HG02678 (cell line): ENCODE measurements around the gene BAHD1.

ENCODE experiments used
- ATAC-seq: cut with Tn5 transposase; IDR thresholded peaks from one replicate; pipeline ENCODE4 v1.9.1; 2021; ENCODE audit warnings: mild to moderate bottlenecking, moderate library complexity; ENCODE audit not compliant: unreplicated experiment

BAHD1 gene

DNA sequence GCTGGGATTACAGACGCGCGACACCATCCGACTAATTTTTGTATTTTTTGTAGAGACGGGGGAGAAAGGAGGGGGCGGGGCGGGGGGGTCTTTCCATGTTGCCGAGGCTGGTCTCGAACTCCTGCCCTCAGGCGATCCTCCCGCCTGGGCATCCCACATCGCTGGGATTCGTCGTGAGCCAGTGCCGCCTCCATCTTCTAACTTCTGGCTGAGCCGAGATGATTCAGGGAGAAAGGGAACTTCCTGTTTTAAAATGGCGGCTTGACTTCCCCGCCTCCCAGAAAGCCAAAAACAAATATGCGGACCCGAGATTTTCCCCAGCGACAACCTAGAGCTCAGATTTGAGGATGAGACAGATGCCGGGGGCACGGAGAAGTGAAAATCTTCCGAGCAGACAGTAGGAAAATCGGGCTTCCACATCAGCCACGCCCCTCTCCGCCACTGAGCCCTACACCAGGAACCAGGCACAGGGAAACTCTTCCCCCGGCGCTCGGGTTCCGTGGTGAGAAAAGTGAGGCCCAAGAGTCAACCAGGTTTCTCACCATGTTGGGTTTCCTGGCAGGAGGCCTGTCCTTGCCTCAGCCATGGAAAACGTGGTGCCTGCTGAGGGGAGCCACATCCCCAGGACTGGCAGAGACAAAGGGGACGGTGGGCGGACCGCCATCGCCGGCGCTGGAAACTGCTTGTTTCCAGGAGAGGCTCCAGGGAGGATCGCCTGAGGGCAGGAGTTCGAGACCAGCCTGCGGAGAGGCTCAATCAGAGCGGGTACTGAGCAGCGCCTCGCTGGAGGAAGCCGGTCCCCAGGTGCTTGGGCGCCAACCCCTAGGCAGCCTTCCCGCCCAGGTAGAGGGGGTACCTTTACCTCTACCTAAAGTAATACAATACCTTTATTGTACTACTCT lies 48.8 kb downstream of the BAHD1 start:
- no peak for ATAC-seq

DNA sequence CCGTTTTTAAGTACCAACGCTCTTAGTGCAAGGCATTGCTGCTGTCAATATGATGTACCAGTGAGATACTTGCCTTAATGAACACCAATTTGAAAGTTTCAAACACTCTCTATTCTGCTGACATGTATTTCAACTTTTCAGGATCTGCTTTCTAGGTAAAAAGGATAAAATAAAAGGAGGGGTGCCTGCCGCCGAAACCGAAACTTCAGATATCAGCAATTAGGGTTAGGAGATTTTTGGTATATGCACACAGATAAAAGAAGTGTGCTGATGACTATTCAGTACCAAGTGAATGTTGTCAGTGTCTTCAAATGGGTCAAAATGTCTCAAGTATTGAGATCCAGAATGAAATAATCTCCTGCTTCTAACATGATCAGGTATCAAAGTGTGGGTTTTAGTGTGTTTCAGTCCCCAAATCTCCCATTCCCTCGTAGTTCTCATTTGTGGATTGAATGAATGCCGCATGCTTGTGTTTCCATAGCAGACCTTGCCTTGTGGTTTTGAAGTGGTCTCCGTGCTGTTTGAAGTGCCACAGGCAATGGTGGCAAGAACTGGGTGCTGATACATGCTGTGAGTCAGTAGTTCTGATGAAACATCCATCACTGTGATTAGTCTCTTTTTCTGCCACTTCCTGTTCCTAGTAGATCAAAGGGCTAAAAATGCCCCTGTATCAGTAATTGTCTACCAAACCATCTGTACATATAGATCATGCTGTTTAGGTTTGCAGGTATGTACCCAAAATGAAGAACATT lies 52.5 kb downstream of the BAHD1 start:
- no peak for ATAC-seq

DNA sequence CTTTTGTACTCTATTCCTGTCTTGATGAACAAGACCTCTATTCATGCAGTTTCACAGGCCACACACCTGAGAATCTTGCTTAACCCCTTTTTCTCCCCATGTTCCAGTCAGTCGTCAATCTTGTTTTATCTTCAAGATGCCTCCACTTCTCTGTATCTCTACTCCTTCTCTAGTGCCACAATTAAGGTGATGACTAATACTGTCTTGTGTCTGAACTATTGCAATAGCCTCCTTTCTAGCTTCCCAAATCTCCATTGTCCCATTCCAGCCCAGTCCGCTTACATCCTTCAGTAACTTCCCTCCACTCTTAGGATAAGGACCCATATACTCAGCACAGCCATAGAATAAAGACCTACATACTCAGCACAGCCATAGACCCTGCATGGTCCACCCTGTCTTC lies 54.8 kb downstream of the BAHD1 start:
- ATAC-seq, result no peak

DNA sequence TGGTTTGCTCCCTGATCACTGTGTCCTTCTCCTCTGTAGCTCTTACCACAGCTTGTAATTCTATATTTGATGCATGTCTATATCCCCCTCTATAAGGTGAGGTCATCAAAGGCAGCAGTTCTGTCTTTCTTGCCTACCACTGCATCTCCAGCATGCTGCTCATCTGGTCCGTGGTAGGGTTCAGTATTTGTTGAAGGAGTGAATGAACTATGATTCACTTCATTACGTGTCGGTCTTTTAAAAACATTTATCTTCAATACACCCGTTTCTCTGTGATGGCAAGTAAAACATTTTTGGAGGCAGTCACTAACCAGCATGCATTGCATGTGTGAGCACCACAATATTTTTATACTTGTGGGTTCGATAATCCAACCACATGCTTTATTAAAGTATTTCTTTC lies 57.7 kb downstream of the BAHD1 start:
- ATAC-seq, result no peak

DNA sequence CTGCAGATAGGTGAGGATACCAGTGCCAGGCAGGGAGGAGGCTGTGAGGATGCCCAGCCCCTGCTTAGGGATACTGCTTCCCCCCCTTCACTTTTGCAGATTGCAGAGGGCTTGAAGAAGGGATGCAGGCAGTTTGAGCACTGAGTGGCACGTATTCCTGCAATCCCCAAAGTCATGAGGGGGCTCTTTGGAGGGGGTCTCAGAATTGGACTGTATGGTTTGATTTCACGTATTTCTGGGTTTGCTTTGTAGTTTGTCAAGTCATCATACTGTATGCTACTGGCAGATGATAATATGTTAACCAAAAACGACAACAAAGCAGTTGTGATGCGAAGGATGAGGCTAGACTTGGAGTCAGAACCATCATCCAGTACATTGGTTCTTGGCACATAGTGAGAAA lies 58.1 kb downstream of the BAHD1 start:
- no peak for ATAC-seq

DNA sequence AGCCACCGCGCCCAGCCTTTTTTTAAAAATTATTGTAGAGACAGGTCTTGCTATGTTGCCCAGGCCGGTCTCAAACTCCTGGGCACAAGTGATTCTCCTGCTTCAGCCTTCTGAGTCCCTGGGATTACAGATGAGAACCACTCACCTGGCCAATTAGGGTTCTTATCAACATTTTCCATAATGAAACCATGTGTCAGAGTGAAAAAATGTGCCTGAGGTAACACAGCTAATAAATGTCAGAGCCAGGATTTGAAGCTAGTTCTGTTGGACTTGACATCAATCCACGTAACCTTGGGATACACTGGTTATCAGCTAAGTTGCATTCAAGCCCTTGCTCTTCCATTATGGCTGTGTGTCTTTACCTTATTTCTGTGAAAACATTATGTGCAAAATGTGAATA lies 59.2 kb downstream of the BAHD1 start:
- ATAC-seq, result no peak

DNA sequence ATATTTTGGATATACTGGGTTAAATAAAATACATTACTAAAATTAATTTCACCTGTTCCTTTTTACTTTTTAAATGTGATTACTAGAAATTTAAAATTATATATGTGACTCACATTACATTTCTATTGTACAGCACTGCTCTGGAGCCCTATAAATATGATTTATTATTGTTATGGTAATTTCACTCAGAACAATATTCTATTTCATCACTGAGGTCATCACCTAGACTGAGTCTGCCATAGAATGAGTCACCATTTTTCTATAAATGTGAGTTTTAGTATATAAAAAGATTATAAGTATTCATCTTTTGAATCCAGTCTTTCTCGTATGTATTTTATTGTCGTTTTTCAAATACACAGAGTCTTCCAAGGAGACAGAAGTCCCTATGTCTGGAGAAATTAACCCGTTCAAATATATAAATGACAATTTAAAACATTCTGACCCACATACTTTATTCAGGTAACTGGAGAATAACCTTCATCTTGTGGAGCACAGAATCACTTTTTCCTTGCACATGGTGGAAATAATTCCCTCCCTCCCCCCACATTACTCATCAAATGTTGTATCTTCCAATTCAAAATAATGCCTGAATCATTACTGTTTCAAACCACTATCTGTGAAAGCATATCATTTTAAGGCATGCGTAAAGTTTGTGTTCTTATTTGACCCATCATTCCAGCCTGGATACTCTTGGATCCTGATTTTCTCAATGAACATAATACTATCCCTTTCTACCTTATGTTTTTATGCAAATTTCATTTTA lies 60.0 kb downstream of the BAHD1 start:
- no peak for ATAC-seq

DNA sequence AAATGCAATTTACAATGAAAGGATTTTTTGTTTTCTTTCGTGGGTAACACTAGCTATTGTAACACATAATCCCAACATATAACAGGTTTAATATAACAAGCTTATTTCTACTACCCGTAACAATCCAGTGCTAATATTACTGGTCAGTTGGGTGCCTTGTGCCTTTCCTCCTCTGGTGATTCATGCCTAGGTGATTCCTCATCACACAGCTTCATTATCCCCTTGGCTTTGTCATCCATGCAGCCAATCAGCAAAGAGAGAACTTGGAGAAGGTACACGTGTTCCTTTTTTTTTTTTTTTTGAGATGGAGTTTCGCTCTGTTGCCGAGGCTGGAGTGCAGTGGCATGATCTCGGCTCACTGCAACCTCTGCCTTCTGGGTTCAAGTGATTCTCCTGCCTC lies 60.7 kb downstream of the BAHD1 start:
- ATAC-seq, result no peak

DNA sequence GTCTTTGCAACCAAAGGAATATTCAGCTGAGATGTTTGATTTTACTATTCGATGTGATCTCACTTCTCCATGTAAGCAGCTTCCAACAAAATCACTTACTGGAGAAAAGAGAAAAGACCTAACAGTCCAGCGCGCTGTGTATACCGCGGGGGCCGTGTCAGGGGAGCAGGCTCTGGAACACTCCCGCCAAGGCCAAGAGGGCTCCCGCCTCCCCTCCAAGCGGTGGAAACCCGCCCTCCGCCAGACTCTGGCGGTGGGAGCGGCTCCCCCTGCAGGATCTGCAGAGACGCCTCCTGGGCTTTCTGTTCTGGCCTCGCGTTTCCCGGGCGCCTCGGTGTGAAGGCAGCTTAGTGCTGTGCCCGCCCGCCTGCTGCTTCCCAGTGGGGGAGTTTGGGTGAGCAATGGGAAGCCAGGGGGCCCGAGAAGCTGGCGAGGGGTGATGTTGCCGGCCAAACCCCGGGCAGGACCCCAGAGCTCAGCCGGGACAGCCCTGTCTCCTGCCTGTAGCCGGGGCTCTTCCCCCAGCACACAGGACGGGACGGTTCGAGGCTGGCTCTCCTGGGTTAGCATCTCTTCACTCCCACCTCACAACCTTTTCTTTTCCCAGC lies 66.3 kb downstream of the BAHD1 start:
- ATAC-seq, result peak; percentile 54

DNA sequence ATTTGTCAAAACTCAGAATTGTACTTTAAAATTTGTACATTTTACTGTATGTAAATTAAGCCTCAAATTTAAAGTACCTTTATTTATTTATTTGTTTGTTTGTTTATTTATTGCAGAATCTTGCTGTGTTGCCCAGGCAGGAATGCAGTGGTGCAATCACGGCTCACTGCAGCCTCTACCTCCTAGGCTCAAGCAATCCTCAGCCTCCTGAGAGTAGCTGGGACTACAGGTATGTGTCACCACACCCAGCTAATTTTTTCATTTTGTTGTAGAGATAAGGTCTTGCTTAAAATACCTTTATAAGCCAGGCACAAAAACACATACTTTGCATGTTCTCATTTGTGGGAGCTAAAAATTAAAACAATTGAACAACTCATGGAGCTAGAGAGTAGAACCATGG lies 67.5 kb downstream of the BAHD1 start:
- ATAC-seq, result no peak

DNA sequence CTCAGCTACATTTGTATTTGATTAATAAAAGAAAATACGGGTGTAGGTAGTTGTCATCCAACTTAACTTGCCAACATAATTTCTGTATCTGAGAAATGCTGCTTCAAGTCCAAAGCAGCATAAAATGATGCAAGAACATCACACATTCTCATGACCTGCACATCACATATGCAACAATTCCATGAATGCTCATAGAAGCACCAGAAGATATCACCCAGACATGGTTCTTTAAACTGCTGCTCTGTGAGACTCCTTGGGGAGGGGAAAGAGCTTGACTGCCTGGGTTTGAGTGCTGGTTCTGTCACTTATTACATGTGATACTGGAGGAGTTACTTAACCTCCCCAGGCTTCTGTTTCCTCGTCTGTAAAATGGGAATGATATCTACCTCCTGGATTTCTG lies 69.4 kb downstream of the BAHD1 start:
- no peak for ATAC-seq

DNA sequence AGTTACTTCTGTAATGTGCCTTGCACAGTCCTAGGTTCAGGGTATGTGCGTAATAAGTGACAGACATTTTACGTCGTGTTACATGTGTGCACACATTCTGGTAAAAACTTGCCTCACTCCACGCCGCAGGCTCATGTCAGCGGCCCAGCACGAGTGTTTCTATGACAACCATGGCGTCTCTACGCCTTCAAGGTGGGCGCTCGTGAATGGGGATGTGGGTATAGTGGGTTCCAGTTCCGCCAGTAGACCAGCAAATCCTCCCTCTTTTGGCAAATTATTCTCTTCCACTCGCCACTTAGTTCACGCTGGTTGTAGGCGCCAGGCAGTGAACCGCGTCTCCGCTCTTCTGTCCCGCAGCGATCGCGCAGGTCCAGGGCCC lies 70.3 kb downstream of the BAHD1 start:
- peak; percentile 45 for ATAC-seq

DNA sequence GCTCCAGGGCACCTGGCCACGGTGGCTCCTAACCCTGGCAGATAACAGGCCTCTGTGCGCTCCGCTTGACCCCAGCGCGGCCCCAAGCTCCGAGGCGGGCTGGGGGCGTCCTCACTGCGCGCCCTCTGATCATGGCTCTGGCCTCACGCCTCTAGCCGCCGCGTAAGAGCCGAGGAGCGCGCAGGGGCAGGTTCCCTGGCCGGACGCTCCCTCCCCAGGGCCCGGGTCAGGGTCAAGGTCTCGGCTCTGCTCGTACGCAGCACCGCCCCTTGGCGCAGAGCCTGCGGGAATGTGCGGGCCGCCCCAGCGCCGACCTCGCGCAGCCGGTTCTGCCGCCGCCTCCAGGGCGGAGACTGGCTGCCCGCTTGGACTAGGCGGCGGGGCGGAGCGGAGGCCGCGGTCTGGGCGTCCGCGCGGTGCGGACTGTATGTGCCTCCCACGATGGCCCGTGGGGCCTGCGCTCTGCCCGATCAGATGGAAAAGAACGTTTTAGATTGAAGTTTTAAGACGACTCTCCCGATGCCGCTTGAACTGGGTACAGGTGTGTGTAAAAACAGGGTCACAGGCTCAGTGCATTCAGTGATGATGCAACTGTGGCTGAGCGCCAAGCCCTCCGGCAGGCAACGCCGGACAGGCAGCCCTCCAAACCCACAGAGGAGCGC lies 70.8 kb downstream of the BAHD1 start:
- peak; percentile 54 for ATAC-seq

DNA sequence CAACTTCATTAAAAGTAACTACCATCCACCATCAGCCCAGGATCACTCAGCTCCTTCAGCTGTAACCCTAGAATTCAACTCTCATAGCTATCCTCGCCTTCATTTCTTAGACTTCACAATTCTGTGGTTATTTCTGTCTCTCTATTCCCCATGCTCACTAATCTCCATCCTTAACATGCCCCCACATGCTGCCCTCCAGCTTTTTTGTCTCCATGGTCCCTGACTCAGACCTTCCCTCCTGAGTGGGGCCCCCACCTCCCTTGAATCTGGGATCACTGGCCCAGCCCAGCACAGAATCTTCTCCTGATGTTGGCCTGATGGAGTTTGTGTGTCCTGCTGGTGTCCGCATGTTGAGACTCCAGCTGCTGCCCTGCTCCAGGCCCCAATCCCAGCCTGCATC lies 71.7 kb downstream of the BAHD1 start:
- no peak for ATAC-seq

DNA sequence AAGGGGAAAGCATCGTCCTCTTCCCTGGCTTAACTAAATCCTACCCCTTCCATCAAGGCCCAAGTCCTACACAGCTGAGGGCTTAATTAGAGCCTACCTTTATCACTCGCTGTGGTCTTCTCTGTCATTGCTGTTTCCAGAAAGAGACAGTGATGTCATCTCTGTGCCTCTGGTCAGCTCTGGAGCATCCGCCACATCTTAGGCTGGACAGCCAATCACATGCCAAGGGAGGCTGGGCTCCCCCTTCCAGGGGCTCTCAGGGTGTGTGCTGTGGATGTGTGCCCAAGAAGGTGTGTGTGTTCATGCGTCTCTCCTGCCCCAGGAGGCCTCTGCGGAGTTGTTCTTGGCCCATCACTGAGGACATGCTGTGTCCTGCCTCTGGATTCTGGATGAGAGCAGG lies 72.9 kb downstream of the BAHD1 start:
- ATAC-seq, result no peak

DNA sequence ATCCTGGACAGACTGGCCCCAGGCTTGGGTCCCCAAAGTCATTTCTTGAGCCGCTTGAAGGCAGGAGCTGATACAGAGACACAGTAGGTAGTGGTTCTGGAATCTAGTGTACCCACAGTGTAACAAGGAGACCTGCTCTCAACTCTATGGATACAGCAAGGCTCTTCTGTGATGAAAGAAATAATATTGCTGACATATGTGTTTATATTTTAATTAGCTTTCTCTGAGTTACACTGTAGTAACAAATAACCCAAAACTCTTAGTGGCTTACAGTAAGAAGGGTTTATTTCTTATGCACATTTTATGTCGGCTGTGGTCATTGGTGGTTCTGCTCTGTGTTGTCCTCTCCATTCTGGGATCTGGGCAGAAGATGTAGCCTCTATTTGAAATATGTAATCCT lies 75.6 kb downstream of the BAHD1 start:
- ATAC-seq, result no peak
